A549 (cell line): Measurements from ENCODE around the gene VDAC1.

Experiments
- NR3C1 ChIP-seq: fragments of >200 bp; sonication (Bioruptor Twin); formaldehyde crosslinking; IDR thresholded peaks from 3 replicates; pipeline ENCODE4 v1.6.1; 2017
- TF ChIP-seq, protein P1 (sequence below): IDR thresholded peaks from 2 replicates; pipeline ENCODE4 v1.6.1; 2012
- TF ChIP-seq, protein P2 (sequence below): fragments of >200 bp; sonication (Bioruptor Twin); formaldehyde crosslinking; IDR thresholded peaks from 3 replicates; pipeline ENCODE4 v1.5.1; 2016

DNA sequence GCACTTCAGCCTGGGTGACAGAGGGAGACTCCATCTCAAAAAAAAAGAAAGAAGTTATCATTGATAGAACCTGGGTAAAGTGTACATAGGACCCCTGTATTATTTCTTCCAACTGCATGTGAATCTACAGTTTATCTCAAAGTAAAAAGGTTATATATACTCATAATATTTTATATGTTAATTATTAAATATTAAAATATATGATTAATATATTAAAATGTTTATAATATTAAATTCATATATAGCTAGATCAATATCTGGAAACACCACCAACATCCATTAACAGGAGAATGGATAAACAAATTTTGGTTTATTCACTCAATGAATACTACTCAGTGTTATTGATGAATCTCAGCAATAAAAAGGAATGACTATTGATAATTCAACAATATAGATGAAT is 56.1 kb downstream of the VDAC1 start:
- TF ChIP-seq, protein P1, sequence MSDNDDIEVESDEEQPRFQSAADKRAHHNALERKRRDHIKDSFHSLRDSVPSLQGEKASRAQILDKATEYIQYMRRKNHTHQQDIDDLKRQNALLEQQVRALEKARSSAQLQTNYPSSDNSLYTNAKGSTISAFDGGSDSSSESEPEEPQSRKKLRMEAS: no peak
- TF ChIP-seq NR3C1: no peak
- TF ChIP-seq, protein P2, sequence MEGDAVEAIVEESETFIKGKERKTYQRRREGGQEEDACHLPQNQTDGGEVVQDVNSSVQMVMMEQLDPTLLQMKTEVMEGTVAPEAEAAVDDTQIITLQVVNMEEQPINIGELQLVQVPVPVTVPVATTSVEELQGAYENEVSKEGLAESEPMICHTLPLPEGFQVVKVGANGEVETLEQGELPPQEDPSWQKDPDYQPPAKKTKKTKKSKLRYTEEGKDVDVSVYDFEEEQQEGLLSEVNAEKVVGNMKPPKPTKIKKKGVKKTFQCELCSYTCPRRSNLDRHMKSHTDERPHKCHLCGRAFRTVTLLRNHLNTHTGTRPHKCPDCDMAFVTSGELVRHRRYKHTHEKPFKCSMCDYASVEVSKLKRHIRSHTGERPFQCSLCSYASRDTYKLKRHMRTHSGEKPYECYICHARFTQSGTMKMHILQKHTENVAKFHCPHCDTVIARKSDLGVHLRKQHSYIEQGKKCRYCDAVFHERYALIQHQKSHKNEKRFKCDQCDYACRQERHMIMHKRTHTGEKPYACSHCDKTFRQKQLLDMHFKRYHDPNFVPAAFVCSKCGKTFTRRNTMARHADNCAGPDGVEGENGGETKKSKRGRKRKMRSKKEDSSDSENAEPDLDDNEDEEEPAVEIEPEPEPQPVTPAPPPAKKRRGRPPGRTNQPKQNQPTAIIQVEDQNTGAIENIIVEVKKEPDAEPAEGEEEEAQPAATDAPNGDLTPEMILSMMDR: no peak
